Trophoblast cell (in vitro differentiated cells and primary cell): ENCODE measurements around the gene WIZ.
"Not testable (repeated sequence)": the region's sequence is repeated elsewhere in the genome, so short reads cannot be mapped to it uniquely, and the experiment has no call there.

ENCODE experiments used
- DNase-seq, 2 donors: peaks; one replicate each; pipeline ENCODE4 v3.0.0-alpha.2; 2016
- H2AFZ ChIP-seq: 2 replicates; pipeline ENCODE4 v1.6.1; 2013; ENCODE audit warnings: low read length, moderate library complexity, mild to moderate bottlenecking; ENCODE audit not compliant: insufficient read depth, poor library complexity
- H2AK5ac ChIP-seq: 2 replicates; pipeline ENCODE4 v1.6.1; 2013; ENCODE audit warnings: mild to moderate bottlenecking, low read length
- H2BK120ac ChIP-seq: 2 replicates; pipeline ENCODE4 v1.6.1; 2013; ENCODE audit warnings: low read length, mild to moderate bottlenecking, moderate library complexity; ENCODE audit not compliant: insufficient read depth, poor library complexity
- H2BK12ac ChIP-seq: 2 replicates; pipeline ENCODE4 v1.6.1; 2013; ENCODE audit warnings: mild to moderate bottlenecking, low read length, moderate library complexity
- H2BK5ac ChIP-seq: 2 replicates; pipeline ENCODE4 v1.6.1; 2013; ENCODE audit warnings: low read length, low read depth, moderate library complexity, mild to moderate bottlenecking; ENCODE audit not compliant: poor library complexity
- H3K14ac ChIP-seq: 2 replicates; pipeline ENCODE4 v1.6.1; 2013; ENCODE audit warnings: mild to moderate bottlenecking, low read length
- H3K18ac ChIP-seq: 2 replicates; pipeline ENCODE4 v1.6.1; 2013; ENCODE audit warnings: mild to moderate bottlenecking, low read length
- H3K23ac ChIP-seq: 2 replicates; pipeline ENCODE4 v1.6.1; 2013; ENCODE audit warnings: low read length
- H3K27ac ChIP-seq: 2 replicates; pipeline ENCODE4 v1.5.1; 2013; ENCODE audit warnings: low read depth, mild to moderate bottlenecking, inconsistent platforms, low read length, moderate library complexity
- H3K27me3 ChIP-seq: 2 replicates; pipeline ENCODE4 v1.6.1; 2013; ENCODE audit warnings: inconsistent platforms, mild to moderate bottlenecking, low read length, moderate library complexity; ENCODE audit not compliant: insufficient read depth
- H3K36me3 ChIP-seq, 2 experiments: 1 replicate in 1 of 2; 2 replicates in 1 of 2; pipeline ENCODE4 v1.6.1; 2013; ENCODE audit warnings: low read length in 2 of 2, mild to moderate bottlenecking in 2 of 2, moderate library complexity in 1 of 2; ENCODE audit not compliant: insufficient read depth in 2 of 2, control insufficient read depth in 1 of 2
- H3K4ac ChIP-seq: 2 replicates; pipeline ENCODE4 v1.6.1; 2013; ENCODE audit warnings: low read depth, mild to moderate bottlenecking, low read length, moderate library complexity
- H3K4me1 ChIP-seq, 2 experiments: 1 replicate in 1 of 2; 2 replicates in 1 of 2; pipeline ENCODE4 v1.6.1; 2013; ENCODE audit warnings: low read length in 2 of 2, mild to moderate bottlenecking in 2 of 2, moderate library complexity in 1 of 2; ENCODE audit not compliant: insufficient read depth in 2 of 2, control insufficient read depth in 1 of 2
- H3K4me2 ChIP-seq: 2 replicates; pipeline ENCODE4 v1.6.1; 2013; ENCODE audit warnings: inconsistent platforms, mild to moderate bottlenecking, low read length, moderate library complexity
- H3K4me3 ChIP-seq: 2 replicates; pipeline ENCODE4 v1.5.1; 2013; ENCODE audit warnings: mild to moderate bottlenecking, low read depth, low read length, inconsistent platforms
- H3K79me1 ChIP-seq: one replicate; pipeline ENCODE4 v1.6.1; 2013; ENCODE audit warnings: low read length
- H3K79me2 ChIP-seq: 2 replicates; pipeline ENCODE4 v1.6.1; 2013; ENCODE audit warnings: low read length, mild to moderate bottlenecking; ENCODE audit not compliant: control insufficient read depth, insufficient read depth, poor library complexity
- H3K9ac ChIP-seq: 2 replicates; pipeline ENCODE4 v1.6.1; 2013; ENCODE audit warnings: mild to moderate bottlenecking, low read length
- H3K9me3 ChIP-seq: 2 replicates; pipeline ENCODE4 v1.6.1; 2013; ENCODE audit warnings: low read depth, mild to moderate bottlenecking, control low read depth, inconsistent platforms, low read length; ENCODE audit not compliant: insufficient read depth
- H4K12ac ChIP-seq: 2 replicates; pipeline ENCODE4 v1.6.1; 2013; ENCODE audit warnings: low read depth, mild to moderate bottlenecking, low read length, moderate library complexity
- H4K8ac ChIP-seq: 2 replicates; pipeline ENCODE4 v1.6.1; 2013; ENCODE audit warnings: low read depth, mild to moderate bottlenecking, low read length, moderate library complexity
- H4K91ac ChIP-seq: one replicate; pipeline ENCODE4 v1.6.1; 2013; ENCODE audit warnings: low read depth, mild to moderate bottlenecking, low read length, moderate library complexity
- WGBS: extraction: QIAGEN DNeasy Blood & Tissue Kit; methylation state at CpG from one replicate; pipeline ENCODE4 v1.1.7; 2013; ENCODE audit warnings: missing lambda C conversion rate; ENCODE audit not compliant: insufficient read length, insufficient coverage; ENCODE audit errors: extremely low coverage; 5-methylcytosine and 5-hydroxymethylcytosine counted together

The WIZ gene

GRCh38 chr19:15488489-15489226 is 38.9 kb upstream of the WIZ start:
- Histone ChIP-seq H3K9me3 (peaks cover 6% of the 10 kb centered on the region), H3K23ac (no peak overlapping the region), H2BK12ac (no peak overlapping the region), H3K18ac (no peak overlapping the region), H3K79me2 (no peaks in the 10 kb centered on the region), H2AFZ (no peak overlapping the region), H4K12ac (no peak overlapping the region), H3K9ac (no peak overlapping the region), H4K8ac (no peak overlapping the region), H3K79me1 (no peaks in the 10 kb centered on the region), H3K14ac (no peak overlapping the region), H3K27ac (no peak overlapping the region), H3K27me3 (no peaks in the 10 kb centered on the region), H3K36me3 (no peaks in the 10 kb centered on the region), H3K4ac (no peak overlapping the region), H2AK5ac (no peak overlapping the region), H4K91ac (no peak overlapping the region), H2BK120ac (no peak overlapping the region), H3K4me2 (no peak overlapping the region), H3K4me1 (no peaks in the 10 kb centered on the region), H3K4me3 (no peak overlapping the region), H2BK5ac (no peak overlapping the region)
- WGBS = no CpG with 5 or more reads among the region's 13 CpGs
- DNase-seq = no peak

GRCh38 chr19:15487038-15487437 is 37.3 kb upstream of the WIZ start:
- Histone ChIP-seq H3K4me2 (no peak overlapping the region), H2BK12ac (no peak overlapping the region), H3K9ac (no peak overlapping the region), H3K14ac (no peak overlapping the region), H4K91ac (no peak overlapping the region), H2BK120ac (no peak overlapping the region), H3K27ac (no peak overlapping the region), H2AFZ (no peak overlapping the region), H4K12ac (no peak overlapping the region), H3K4ac (no peak overlapping the region), H3K79me1 (no peaks in the 10 kb centered on the region), H2BK5ac (no peak overlapping the region), H3K36me3 (no peaks in the 10 kb centered on the region), H4K8ac (no peak overlapping the region), H3K79me2 (no peaks in the 10 kb centered on the region), H3K4me1 (no peaks in the 10 kb centered on the region), H3K23ac (no peak overlapping the region), H3K9me3 (peaks cover 10% of the 10 kb centered on the region), H3K18ac (no peak overlapping the region), H3K27me3 (no peaks in the 10 kb centered on the region), H2AK5ac (no peak overlapping the region), H3K4me3 (no peak overlapping the region)
- DNase-seq = peak in 1 of 2 donors; percentile 16
- no CpG with 5 or more reads among the region's 4 CpGs for WGBS

- not testable (repeated sequence) for H2BK12ac ChIP-seq, H3K27me3 ChIP-seq, H4K8ac ChIP-seq, H3K4me1 ChIP-seq, H2AFZ ChIP-seq, H3K23ac ChIP-seq, H3K36me3 ChIP-seq, H2AK5ac ChIP-seq, H3K18ac ChIP-seq, H2BK120ac ChIP-seq, H3K4me2 ChIP-seq, H3K27ac ChIP-seq, H3K4ac ChIP-seq, H3K79me1 ChIP-seq, H4K12ac ChIP-seq, H3K79me2 ChIP-seq, H3K4me3 ChIP-seq, H4K91ac ChIP-seq, H3K9ac ChIP-seq, H3K14ac ChIP-seq, H2BK5ac ChIP-seq
- peaks cover 11% of the 10 kb centered on the region for H3K9me3 ChIP-seq
- WGBS = no CpG with 5 or more reads among the region's 5 CpGs
- DNase-seq = peak; percentile 39 to 72
Measured at GRCh38 chr19:15485768-15486167, 36.0 kb upstream of the WIZ start.

- not testable (repeated sequence) for H4K8ac ChIP-seq, H4K91ac ChIP-seq, H2AFZ ChIP-seq, H3K79me2 ChIP-seq, H3K18ac ChIP-seq, H3K36me3 ChIP-seq, DNase-seq, H3K4me2 ChIP-seq, H2BK12ac ChIP-seq, H4K12ac ChIP-seq, H2BK120ac ChIP-seq, H3K4me3 ChIP-seq, H2AK5ac ChIP-seq, H3K27ac ChIP-seq, H3K27me3 ChIP-seq, H3K4ac ChIP-seq, H3K4me1 ChIP-seq, H3K14ac ChIP-seq, H3K9ac ChIP-seq, H3K23ac ChIP-seq, H2BK5ac ChIP-seq, H3K79me1 ChIP-seq
- no CpG with 5 or more reads among the region's 7 CpGs for WGBS
- peaks cover 30% of the 10 kb centered on the region for H3K9me3 ChIP-seq
Measured at GRCh38 chr19:15480996-15481395, 31.2 kb upstream of the WIZ start.
